Heart left ventricle (tissue), 13 donors: ENCODE measurements around the gene PKM.

Experiments used
- CTCF ChIP-seq, 12 donors: fragments of 200-600 bp; sonication (generic) in 4 of 12; IDR thresholded peaks; one replicate each; pipeline versions ENCODE4 v1.5.0 to v1.8.0; 2018 to 2022; ENCODE audit warnings: antibody characterized with exemption in 12 of 12, mild to moderate bottlenecking in 5 of 12
- POLR2A ChIP-seq, 2 donors: fragments of 450-650 bp; IDR thresholded peaks; one replicate each; pipeline ENCODE4 v1.6.1; 2017; ENCODE audit warnings: antibody characterized with exemption in 2 of 2, mild to moderate bottlenecking in 2 of 2, moderate library complexity in 2 of 2
- donor health status: ischemic (EF 13 %, LVEDD 7.1; RV severe dilation, severe dysfunction).
- donor health status: DM: no; HTN: yes; CAD: no.
- donor health status: DM: no; HTN: no; CAD: no.
- donor health status: ischemic (EF 25% LVEDD 6.9; RV normal size, moderate dysfunction).
- donor health status: ischemic (EF 25% LVEDD 5.7; RV mildly dilated, moderate dysfunction).
- donor health status: ischemic (EF 35%, LVEDD 5.7; RV mildly dilated, moderate dysfunction).
- donor health status: nonischemic (EF 11% LVEDD 7.7; RV severe dilation, severe dysfunction).
- donor health status: DM: yes; HTN: yes; CAD: no.
- donor health status: PGD.
- donor health status: ischemic (EF 29% LVEDD 5.4; RV normal size, mild dysfunction).
- donor health status: nonischemic (EF 23%, LVEDD 6.1; RV moderate dilation, normal function).

- TF ChIP-seq CTCF (IDR thresholded peaks at IDR 0.05) (no peak), POLR2A (IDR thresholded peaks at IDR 0.05) (no peak)
Measured at GRCh38 chr15:72237029-72237852, 6.3 kb upstream of the PKM start.
